22Rv1 (cell line): ENCODE data around the gene GPS1.
A peak's percentile ranks its signal among the peaks of the same experiment; 100 is the strongest.

Experiments
- H3K27ac ChIP-seq: fragments of 450-650 bp; 2 replicates; pipeline ENCODE4 v1.5.1; 2017
- CTCF ChIP-seq: fragments of 450-650 bp; IDR thresholded peaks from 2 replicates; pipeline ENCODE4 v1.5.1; 2017; ENCODE audit warnings: mild to moderate bottlenecking
- ZFX ChIP-seq: fragments of 450-650 bp; IDR thresholded peaks from 2 replicates; pipeline ENCODE4 v1.6.1; 2017; ENCODE audit warnings: antibody characterized with exemption, borderline replicate concordance

Gene GPS1

GRCh38 chr17:82059272-82060000 is 7.7 kb downstream of the GPS1 start:
- H3K27ac ChIP-seq, result peak overlapping the region; percentile 87
- no peak for TF ChIP-seq ZFX
- TF ChIP-seq CTCF, result no peak

GRCh38 chr17:82060001-82060380 is 8.3 kb downstream of the GPS1 start:
- TF ChIP-seq ZFX, result no peak
- no peak for TF ChIP-seq CTCF
- H3K27ac ChIP-seq, result peak overlapping the region; percentile 87

- H3K27ac ChIP-seq, result peak overlapping the region; percentile 87
- no peak for TF ChIP-seq ZFX
These were observed 8.9 kb downstream of the GPS1 start for GRCh38 chr17:82060614-82061013.

GRCh38 chr17:82061047-82061925 is 9.6 kb downstream of the GPS1 start:
- TF ChIP-seq ZFX, result no peak
- TF ChIP-seq CTCF, result no peak
- H3K27ac ChIP-seq, result peak overlapping the region; percentile 87

GRCh38 chr17:82062076-82062983 is 10.6 kb downstream of the GPS1 start:
- TF ChIP-seq CTCF (0 out of 2 replicates have a peak, but pooled peaks have one; percentile 6), ZFX (no peak)
- H3K27ac ChIP-seq, result peak overlapping the region; percentile 87

- TF ChIP-seq ZFX, result no peak
- no peak for TF ChIP-seq CTCF
- peak overlapping the region; percentile 87 for H3K27ac ChIP-seq
These were observed 11.3 kb downstream of the GPS1 start for GRCh38 chr17:82062984-82063368.
